HepG2 (cell line): ENCODE measurements around the gene UTP11. TPM values are rescaled to one million over a fixed set of nuclear protein-coding genes. Genes with fewer than 3 reads are reported as not detected.

Experiments used
- DMTF1 ChIP-seq: sonication (generic); formaldehyde crosslinking; IDR thresholded peaks from 2 replicates; pipeline ENCODE4 v1.4.0; 2020; ENCODE audit warnings: mild to moderate bottlenecking, missing genetic modification reagents
- MAX ChIP-seq: IDR thresholded peaks from 2 replicates; pipeline ENCODE4 v1.6.1; 2012; ENCODE audit warnings: inconsistent platforms
- MIER2 ChIP-seq: IDR thresholded peaks from 2 replicates; pipeline ENCODE4 v1.6.1; 2016; ENCODE audit warnings: missing biosample characterization, missing genetic modification reagents
- MYPOP ChIP-seq: sonication (generic); formaldehyde crosslinking; IDR thresholded peaks from 2 replicates; pipeline ENCODE4 v1.8.1; 2023; ENCODE audit warnings: mild to moderate bottlenecking, moderate library complexity, missing genetic modification reagents
- SOX13 ChIP-seq, 3 experiments: fragments of 450-650 bp in 1 of 3; sonication (generic) in 1 of 3; formaldehyde crosslinking in 1 of 3; IDR thresholded peaks in 2 of 3; conservative IDR thresholded peaks in 1 of 3; 2 replicates each; pipeline versions ENCODE4 v1.5.0 to v1.6.1; 2016 to 2020; ENCODE audit warnings: antibody characterized with exemption in 1 of 3, mild to moderate bottlenecking in 1 of 3, missing compliant biosample characterization in 1 of 3, missing genetic modification reagents in 1 of 3, moderate library complexity in 1 of 3
- ZNF557 ChIP-seq: sonication (generic); formaldehyde crosslinking; IDR thresholded peaks from 2 replicates; pipeline ENCODE4 v1.4.0; 2020; ENCODE audit warnings: missing genetic modification reagents
- ZNF570 ChIP-seq: sonication (generic); formaldehyde crosslinking; IDR thresholded peaks from 2 replicates; pipeline ENCODE4 v1.4.0; 2020; ENCODE audit warnings: mild to moderate bottlenecking, missing genetic modification reagents, borderline replicate concordance
- ZNF687 ChIP-seq: sonication (generic); formaldehyde crosslinking; IDR thresholded peaks from 2 replicates; pipeline ENCODE4 v1.5.1; 2020; ENCODE audit warnings: mild to moderate bottlenecking, missing genetic modification reagents, moderate library complexity
- ZNF773 ChIP-seq: sonication (generic); formaldehyde crosslinking; IDR thresholded peaks from 2 replicates; pipeline ENCODE4 v1.4.0; 2020; ENCODE audit warnings: missing genetic modification reagents, borderline replicate concordance
- ZNF800 ChIP-seq: sonication (generic); formaldehyde crosslinking; IDR thresholded peaks from 2 replicates; pipeline ENCODE4 v1.4.0; 2020; ENCODE audit warnings: missing genetic modification reagents
- ZSCAN12 ChIP-seq: sonication (generic); formaldehyde crosslinking; IDR thresholded peaks from 2 replicates; pipeline ENCODE4 v1.9.0; 2021; ENCODE audit warnings: mild to moderate bottlenecking, missing genetic modification reagents
- ZSCAN31 ChIP-seq: sonication (generic); formaldehyde crosslinking; IDR thresholded peaks from 2 replicates; pipeline ENCODE4 v1.5.0; 2020; ENCODE audit warnings: low read depth, mild to moderate bottlenecking, missing genetic modification reagents
- ZZZ3 ChIP-seq: sonication (generic); formaldehyde crosslinking; IDR thresholded peaks from 2 replicates; pipeline ENCODE4 v1.4.0; 2020; ENCODE audit warnings: missing genetic modification reagents, mild to moderate bottlenecking, borderline replicate concordance
- polyA plus RNA-seq, 8 experiments: library from polyadenylated mRNA; depleted of rRNA in 3 of 8; stranded (reverse) in 7 of 8; unstranded in 1 of 8; fragments of >200 nt; fragmentation: Illumina TruSeq in 4 of 8; extraction: Trizol in 4 of 8; gene quantifications; 2 replicates each; pipeline versions ENCODE4 v1.2.1 to v1.2.3, GENCODE V29; 2011 to 2016; ENCODE audit warnings: low read depth in 4 of 8, missing spikeins in 1 of 8, mixed read lengths in 1 of 8; ENCODE audit not compliant: insufficient read depth in 1 of 8
- total RNA-seq, 5 experiments: library from RNA; depleted of rRNA; stranded (reverse); fragments of >200 nt; fragmentation: Illumina TruSeq; extraction: Trizol; gene quantifications; 2 replicates each; pipeline ENCODE4 v1.2.3, GENCODE V29; 2016; ENCODE audit warnings: low read depth in 1 of 5

UTP11 gene
- total and polyA plus RNA-seq, 2 of the 13 experiments (the other 11 are each of a cell fraction or from before 2014, with no cell fraction given), result 13.5 to 44.8 TPM

- TF ChIP-seq ZNF687, result peak; percentile 7; the same call in 1 of the 2 replicates
- TF ChIP-seq MIER2 (CRISPR knock-in tag), result peak; percentile 86
- peak; percentile 72 for TF ChIP-seq ZNF800 (CRISPR knock-in tag)
- no peak for TF ChIP-seq ZSCAN12 (CRISPR knock-in tag)
- TF ChIP-seq ZNF773 (CRISPR knock-in tag), result 0 out of 2 replicates have a peak, but pooled peaks have one; percentile 4
- 0 out of 2 replicates have a peak, but pooled peaks have one; percentile 32 for TF ChIP-seq ZNF557 (CRISPR knock-in tag)
- no peak for TF ChIP-seq DMTF1 (CRISPR knock-in tag)
- TF ChIP-seq ZSCAN31 (CRISPR knock-in tag), result no peak
- TF ChIP-seq ZZZ3 (CRISPR knock-in tag), result 0 out of 2 replicates have a peak, but pooled peaks have one; percentile 33
- no peak for TF ChIP-seq SOX13 (IDR thresholded peaks at IDR 0.05)
- TF ChIP-seq SOX13 (CRISPR knock-in tag; conservative IDR thresholded peaks at IDR 0.05 in 1 of 2, IDR thresholded peaks at IDR 0.05 in 1 of 2), result 0 out of 4 replicates have a peak, but pooled peaks of 1 of the 2 experiments have one; percentile 8
- peak; percentile 58; the same call in 1 of the 2 replicates for TF ChIP-seq MYPOP (CRISPR knock-in tag)
- no peak for TF ChIP-seq MAX
- no peak for TF ChIP-seq ZNF570 (CRISPR knock-in tag)
- TF ChIP-seq, all 625 proteins: peak for 10
These were observed 35.1 kb downstream of the UTP11 start (continued) for GRCh38 chr1:38047603-38048141.
